SK-N-SH (cell line): ENCODE results near the gene PPP2R5E. TPM values are rescaled to one million over a fixed set of nuclear protein-coding genes. Genes with fewer than 3 reads are reported as not detected.

ENCODE experiments used
- CTCF ChIA-PET: fragments of 300-600, 350-600 bp; formaldehyde crosslinking; extraction: SDS; loops from one replicate; lab custom pipeline; 2021; lab: Yijun Ruan, JAX
- POLR2A ChIA-PET: fragments of 350-600 bp; sonication (Branson Sonifier 250); formaldehyde crosslinking; extraction: SDS; loops from one replicate; lab custom pipeline; 2020; ENCODE audit warnings: antibody characterized with exemption, inconsistent platforms; lab: Yijun Ruan, JAX
- DNase-seq: peaks from one replicate; pipeline ENCODE4 v3.0.0; 2012
- H2AFZ ChIP-seq: fragments of 200-600 bp; sonication (generic); 2 replicates; pipeline ENCODE4 v1.8.1; 2016; ENCODE audit warnings: antibody characterized with exemption, mild to moderate bottlenecking, low read depth
- H3F3A ChIP-seq: fragments of 200-600 bp; sonication (generic); replicated peaks from 2 replicates; pipeline ENCODE3; 2016; ENCODE audit warnings: antibody characterized with exemption, mild to moderate bottlenecking; ENCODE audit not compliant: insufficient read depth
- H3K27ac ChIP-seq, 2 experiments: fragments of 200-500 bp in 1 of 2; fragments of 200-600 bp in 1 of 2; sonication (Bioruptor generic) in 1 of 2; sonication (generic), shearing (Covaris generic) in 1 of 2; 2 replicates each; pipeline versions ENCODE4 v1.5.1 to v1.6.1; 2014 to 2016; ENCODE audit warnings: low read depth in 2 of 2, inconsistent platforms in 1 of 2, low read length in 1 of 2, mild to moderate bottlenecking in 1 of 2, mixed read lengths in 1 of 2
- H3K27me3 ChIP-seq: fragments of 200-600 bp; sonication (generic), shearing (Covaris generic); 2 replicates; pipeline ENCODE4 v1.6.1; 2016; ENCODE audit warnings: mixed run types; ENCODE audit not compliant: insufficient read depth
- H3K36me3 ChIP-seq, 2 experiments: fragments of 200-500 bp in 1 of 2; fragments of 200-600 bp in 1 of 2; sonication (Bioruptor generic) in 1 of 2; sonication (generic) in 1 of 2; replicated peaks in 1 of 2; 2 replicates each; pipeline versions ENCODE3 to v1.5.1; 2014 to 2016; ENCODE audit warnings: low read length in 1 of 2, mild to moderate bottlenecking in 1 of 2; ENCODE audit not compliant: insufficient read depth in 2 of 2, control insufficient read depth in 1 of 2
- H3K4me1 ChIP-seq, 2 experiments: fragments of 200-500 bp in 1 of 2; fragments of 200-600 bp in 1 of 2; sonication (Bioruptor generic) in 1 of 2; sonication (generic), shearing (Covaris generic) in 1 of 2; 2 replicates each; pipeline versions ENCODE4 v1.5.1 to v1.6.1; 2014 to 2016; ENCODE audit warnings: low read depth in 1 of 2, low read length in 1 of 2, mixed run types in 1 of 2; ENCODE audit not compliant: insufficient read depth in 2 of 2, control insufficient read depth in 1 of 2
- H3K4me2 ChIP-seq: fragments of 200-600 bp; sonication (generic), shearing (Covaris generic); 2 replicates; pipeline ENCODE4 v1.6.1; 2017; ENCODE audit warnings: mixed run types
- H3K4me3 ChIP-seq, 2 experiments: fragments of 200-500 bp in 1 of 2; fragments of 200-600 bp in 1 of 2; sonication (Bioruptor generic) in 1 of 2; sonication (generic), shearing (Covaris generic) in 1 of 2; 2 replicates each; pipeline versions ENCODE4 v1.5.1 to v1.8.1; 2014 to 2016; ENCODE audit warnings: low read depth in 2 of 2, inconsistent platforms in 1 of 2, low read length in 1 of 2, mild to moderate bottlenecking in 1 of 2, mixed read lengths in 1 of 2, moderate library complexity in 1 of 2
- H3K79me2 ChIP-seq: fragments of 200-600 bp; sonication (generic); 2 replicates; pipeline ENCODE4 v1.8.1; 2017; ENCODE audit warnings: mild to moderate bottlenecking; ENCODE audit not compliant: insufficient read depth
- H3K9ac ChIP-seq: fragments of 200-600 bp; sonication (generic); 2 replicates; pipeline ENCODE4 v1.6.1; 2017; ENCODE audit warnings: mixed run types
- H3K9me2 ChIP-seq: fragments of 200-600 bp; sonication (generic); 2 replicates; pipeline ENCODE4 v1.6.1; 2017; ENCODE audit warnings: mixed run types
- H3K9me3 ChIP-seq: fragments of 200-600 bp; sonication (generic); 2 replicates; pipeline ENCODE4 v1.6.1; 2017; ENCODE audit warnings: mixed run types, mild to moderate bottlenecking, moderate library complexity
- H4K20me1 ChIP-seq: fragments of 200-600 bp; sonication (generic); 2 replicates; pipeline ENCODE4 v1.6.1; 2017; ENCODE audit warnings: mild to moderate bottlenecking, mixed run types; ENCODE audit not compliant: insufficient read depth
- CHD2 ChIP-seq: fragments of 150-350 bp; IDR thresholded peaks from 2 replicates; pipeline ENCODE4 v1.6.1; 2018; ENCODE audit warnings: low read length; ENCODE audit not compliant: partially characterized antibody
- FOXM1 ChIP-seq: IDR thresholded peaks from 2 replicates; pipeline ENCODE4 v1.4.0; 2012; ENCODE audit warnings: low read depth, mild to moderate bottlenecking
- JUND ChIP-seq: IDR thresholded peaks from 2 replicates; pipeline ENCODE4 v1.4.0; 2012
- MEF2A ChIP-seq: IDR thresholded peaks from 2 replicates; pipeline ENCODE4 v1.4.0; 2012; ENCODE audit warnings: low read depth, borderline replicate concordance
- NFIC ChIP-seq: IDR thresholded peaks from 2 replicates; pipeline ENCODE4 v1.4.0; 2012; ENCODE audit warnings: borderline replicate concordance
- NRF1 ChIP-seq: IDR thresholded peaks from 2 replicates; pipeline ENCODE4 v1.6.1; 2012; ENCODE audit warnings: low read depth, mild to moderate bottlenecking, low read length
- RAD21 ChIP-seq: IDR thresholded peaks from 2 replicates; pipeline ENCODE4 v1.6.1; 2012; ENCODE audit warnings: mild to moderate bottlenecking, low read length
- REST ChIP-seq: IDR thresholded peaks from 2 replicates; pipeline ENCODE4 v1.6.1; 2012; ENCODE audit warnings: mild to moderate bottlenecking, low read depth, low read length, moderate library complexity
- RFX5 ChIP-seq: IDR thresholded peaks from 2 replicates; pipeline ENCODE4 v1.6.1; 2012; ENCODE audit warnings: mild to moderate bottlenecking, improper control_type of control experiment, low read length
- TCF12 ChIP-seq: IDR thresholded peaks from 2 replicates; pipeline ENCODE4 v1.4.0; 2012
- TEAD4 ChIP-seq: IDR thresholded peaks from 2 replicates; pipeline ENCODE4 v1.4.0; 2012; ENCODE audit warnings: mild to moderate bottlenecking, borderline replicate concordance; ENCODE audit not compliant: insufficient read depth
- USF2 ChIP-seq: fragments of 150-350 bp; IDR thresholded peaks from 2 replicates; pipeline ENCODE4 v1.6.1; 2017; ENCODE audit warnings: antibody characterized with exemption, low read length, low read depth, borderline replicate concordance
- polyA plus RNA-seq, 3 experiments: library from polyadenylated mRNA; depleted of rRNA; stranded (reverse); fragments of >200 nt; gene quantifications; 2 replicates each; pipeline ENCODE4 v1.2.3, GENCODE V29; 2012
- TF ChIP-seq, protein P1 (sequence below): fragments of 150-350 bp; IDR thresholded peaks from 2 replicates; pipeline ENCODE4 v1.6.1; 2016; ENCODE audit warnings: mild to moderate bottlenecking, low read depth, low read length

Gene PPP2R5E
- polyA plus RNA-seq, 1 of the 3 experiments (the other 2 are of a cell fraction), result 4.4 TPM

DNA sequence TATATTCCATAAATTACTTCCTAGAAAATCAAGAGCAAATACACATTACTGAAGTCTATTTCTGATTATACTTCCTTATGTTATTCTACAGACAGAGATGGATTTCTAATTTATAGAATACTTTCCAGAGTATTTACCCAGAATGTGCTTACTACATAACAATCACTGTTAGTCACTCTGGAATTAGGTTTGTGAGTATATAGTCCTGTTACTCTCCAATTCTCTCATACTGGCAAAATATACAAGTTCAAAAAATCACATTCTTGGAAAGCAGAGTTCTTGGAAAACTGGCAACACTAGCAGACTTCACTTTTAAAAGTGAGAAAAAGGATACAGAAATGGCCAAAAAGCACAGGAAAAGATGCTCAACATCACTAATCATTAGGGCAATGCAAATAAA, 7.3 kb downstream of the PPP2R5E start:
- POLR2A ChIA-PET, result no interaction called here

More for the DNA sequence above, 7.3 kb downstream of the PPP2R5E start:
- H3K79me2 ChIP-seq, result peaks cover 99% of the 10 kb centered on the region
- H3K36me3 ChIP-seq, result peaks cover 26 to 43% of the 10 kb centered on the region in 2 experiments
- DNase-seq, result no peak
- H4K20me1 ChIP-seq, result peaks cover 40% of the 10 kb centered on the region
- H2AFZ ChIP-seq, result no peak overlapping the region
- no peak overlapping the region for H3K4me2 ChIP-seq
- H3K4me3 ChIP-seq, result no peak overlapping the region
- H3K9ac ChIP-seq, result no peak overlapping the region
- no peaks in the 10 kb centered on the region for H3F3A ChIP-seq
- H3K9me2 ChIP-seq, result no peaks in the 10 kb centered on the region
- no peaks in the 10 kb centered on the region for H3K27me3 ChIP-seq
- H3K4me1 ChIP-seq, result no peaks in the 10 kb centered on the region; a peak in 1 of 4 replicates
- no peak for TF ChIP-seq USF2
- no peak for TF ChIP-seq TEAD4
- no peak for TF ChIP-seq REST
- TF ChIP-seq NFIC, result no peak
- TF ChIP-seq, protein P1, sequence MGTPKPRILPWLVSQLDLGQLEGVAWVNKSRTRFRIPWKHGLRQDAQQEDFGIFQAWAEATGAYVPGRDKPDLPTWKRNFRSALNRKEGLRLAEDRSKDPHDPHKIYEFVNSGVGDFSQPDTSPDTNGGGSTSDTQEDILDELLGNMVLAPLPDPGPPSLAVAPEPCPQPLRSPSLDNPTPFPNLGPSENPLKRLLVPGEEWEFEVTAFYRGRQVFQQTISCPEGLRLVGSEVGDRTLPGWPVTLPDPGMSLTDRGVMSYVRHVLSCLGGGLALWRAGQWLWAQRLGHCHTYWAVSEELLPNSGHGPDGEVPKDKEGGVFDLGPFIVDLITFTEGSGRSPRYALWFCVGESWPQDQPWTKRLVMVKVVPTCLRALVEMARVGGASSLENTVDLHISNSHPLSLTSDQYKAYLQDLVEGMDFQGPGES, result no peak
- no peak for TF ChIP-seq TCF12
- no peak for TF ChIP-seq RFX5
- no peak for TF ChIP-seq FOXM1
- TF ChIP-seq NRF1, result no peak
- TF ChIP-seq MEF2A, result no peak
- no peak for TF ChIP-seq RAD21
- TF ChIP-seq JUND, result no peak
- TF ChIP-seq CHD2, result no peak
- H3K27ac ChIP-seq, result no peak overlapping the region
- CTCF ChIA-PET, result no interaction called here
- H3K9me3 ChIP-seq, result no peaks in the 10 kb centered on the region
